Subcutaneous abdominal adipose tissue (tissue), 5 donors: ENCODE results near the gene GPATCH4.

Source experiments
- H3K27ac ChIP-seq: one replicate; pipeline ENCODE4 v1.7.0; 2013; ENCODE audit warnings: low read depth, mild to moderate bottlenecking, inconsistent platforms, low read length, moderate library complexity
- H3K27me3 ChIP-seq, 5 donors: one replicate each; pipeline ENCODE4 v1.7.0; 2013; ENCODE audit warnings: low read length in 5 of 5, inconsistent platforms in 1 of 5; ENCODE audit not compliant: control insufficient read depth in 5 of 5, insufficient read depth in 4 of 5
- H3K36me3 ChIP-seq, 5 donors: one replicate each; pipeline ENCODE4 v1.7.0; 2013; ENCODE audit warnings: low read length in 5 of 5; ENCODE audit not compliant: control insufficient read depth in 5 of 5, insufficient read depth in 5 of 5
- H3K4me1 ChIP-seq, 5 donors: one replicate each; pipeline ENCODE4 v1.7.0; 2013; ENCODE audit warnings: low read length in 5 of 5, mild to moderate bottlenecking in 3 of 5, moderate library complexity in 1 of 5; ENCODE audit not compliant: control insufficient read depth in 5 of 5, insufficient read depth in 5 of 5
- H3K4me3 ChIP-seq, 5 donors: one replicate each; pipeline ENCODE4 v1.7.0; 2013; ENCODE audit warnings: low read length in 5 of 5, low read depth in 1 of 5
- H3K9ac ChIP-seq, 5 donors: one replicate each; pipeline ENCODE4 v1.7.0; 2013; ENCODE audit warnings: low read length in 5 of 5, mild to moderate bottlenecking in 4 of 5, moderate library complexity in 3 of 5
- H3K9me3 ChIP-seq, 5 donors: one replicate each; pipeline ENCODE4 v1.7.0; 2013; ENCODE audit warnings: low read length in 5 of 5; ENCODE audit not compliant: control insufficient read depth in 5 of 5
- donor health status: healthy.
- donor health status: healthy.
- donor health status: healthy.
- donor health status: healthy.
- donor health status: healthy.

Gene GPATCH4

DNA sequence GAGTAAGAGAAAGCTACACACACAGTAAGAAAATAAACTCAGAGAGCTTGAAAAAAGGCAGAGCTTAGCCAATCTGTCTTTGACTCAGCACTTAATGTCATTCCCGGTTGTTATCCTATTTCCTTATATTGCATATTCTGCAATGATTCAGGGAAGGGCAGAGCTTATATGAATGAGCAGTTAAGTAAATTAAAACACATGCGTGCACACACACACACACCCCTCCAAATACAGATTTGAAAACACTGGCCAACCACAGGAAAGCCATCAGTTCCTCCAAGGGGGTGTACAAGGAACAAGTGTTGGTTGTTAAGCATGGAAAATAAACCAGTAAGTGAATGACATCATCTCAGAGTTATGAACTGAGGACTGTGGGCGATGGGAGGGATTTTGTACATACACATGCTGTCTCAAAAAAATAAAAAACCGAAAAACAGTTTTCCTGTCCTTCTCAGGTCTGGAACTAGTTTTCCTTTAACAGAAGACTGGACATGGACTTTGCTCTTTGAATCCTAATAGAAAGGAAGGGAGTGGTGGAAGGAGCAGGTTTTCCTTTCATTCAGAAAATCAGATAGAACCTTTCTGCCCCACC, 29.9 kb downstream of the GPATCH4 start:
- Histone ChIP-seq H3K27ac (no peak overlapping the region), H3K9me3 (no peaks in the 10 kb centered on the region), H3K9ac (no peak overlapping the region), H3K4me3 (no peak overlapping the region), H3K4me1 (peaks cover 0 to 12% (median 10%) of the 10 kb centered on the region in 5 donors), H3K27me3 (peaks cover 3 to 12% (median 6%) of the 10 kb centered on the region in 5 donors), H3K36me3 (no peaks in the 10 kb centered on the region)

DNA sequence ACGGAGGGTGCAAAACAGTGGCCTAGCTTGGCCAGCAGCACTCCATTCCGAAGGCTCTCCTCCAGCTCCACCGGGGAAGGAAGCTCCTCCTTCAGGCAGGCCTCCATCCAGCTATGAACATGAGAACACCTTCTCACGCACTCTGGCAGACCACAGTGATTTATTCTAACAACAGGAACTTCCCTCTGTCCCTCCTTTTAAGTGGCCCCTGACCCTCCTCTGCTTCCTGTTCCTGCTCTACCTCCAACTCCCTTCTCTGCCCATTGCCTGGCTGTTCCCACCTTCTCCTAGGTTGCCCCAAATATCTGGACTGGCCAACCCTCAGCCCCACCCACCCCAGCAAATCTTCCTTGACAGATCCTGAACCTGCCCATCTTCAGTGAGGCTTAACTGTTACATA, 34.8 kb downstream of the GPATCH4 start:
- Histone ChIP-seq H3K4me3 (no peak overlapping the region), H3K36me3 (no peaks in the 10 kb centered on the region), H3K27ac (no peak overlapping the region), H3K9me3 (no peaks in the 10 kb centered on the region), H3K9ac (no peak overlapping the region), H3K27me3 (peaks cover 0 to 6% (median 0%) of the 10 kb centered on the region in 5 donors), H3K4me1 (no peaks in the 10 kb centered on the region)

GRCh38 chr1:156565519-156565918, 35.8 kb downstream of the GPATCH4 start:
- Histone ChIP-seq H3K36me3 (no peaks in the 10 kb centered on the region), H3K9me3 (no peaks in the 10 kb centered on the region), H3K27me3 (peaks cover 0 to 5% (median 0%) of the 10 kb centered on the region in 5 donors), H3K4me3 (no peak overlapping the region), H3K9ac (no peak overlapping the region), H3K4me1 (no peaks in the 10 kb centered on the region), H3K27ac (no peak overlapping the region)

DNA sequence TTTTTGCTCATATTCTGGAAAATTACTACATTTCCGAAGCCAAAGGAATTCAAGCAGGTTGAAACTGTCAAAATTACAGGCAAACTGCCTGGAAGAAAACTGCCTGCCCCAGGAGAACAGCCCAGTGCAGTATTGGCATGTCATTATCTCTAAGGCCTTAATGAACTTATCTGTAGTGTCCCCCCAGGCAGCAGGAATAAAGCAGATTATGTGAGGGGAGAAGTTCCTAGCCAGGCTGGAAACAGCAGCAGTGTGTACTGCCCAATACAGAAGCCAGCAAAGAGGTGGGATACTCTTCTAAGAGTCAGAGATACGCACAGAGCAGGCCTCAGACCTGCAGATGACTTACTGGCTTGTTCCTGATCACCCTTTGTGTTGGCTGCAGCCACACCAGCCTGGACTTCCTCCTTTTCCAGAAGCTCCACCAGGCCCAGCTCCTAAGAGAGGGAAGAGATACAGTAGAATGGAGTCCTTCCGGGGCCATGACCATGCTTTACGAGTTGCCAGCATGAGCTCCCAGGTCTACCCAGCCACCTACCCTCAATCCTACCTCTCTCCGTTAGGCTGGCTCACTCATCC, 40.6 kb downstream of the GPATCH4 start:
- no peaks in the 10 kb centered on the region for H3K36me3 ChIP-seq
- H3K9me3 ChIP-seq, result no peaks in the 10 kb centered on the region
- H3K4me3 ChIP-seq, result no peak overlapping the region
- no peaks in the 10 kb centered on the region for H3K4me1 ChIP-seq
- no peak overlapping the region for H3K27ac ChIP-seq
- H3K27me3 ChIP-seq, result no peaks in the 10 kb centered on the region
- H3K9ac ChIP-seq, result no peak overlapping the region

DNA sequence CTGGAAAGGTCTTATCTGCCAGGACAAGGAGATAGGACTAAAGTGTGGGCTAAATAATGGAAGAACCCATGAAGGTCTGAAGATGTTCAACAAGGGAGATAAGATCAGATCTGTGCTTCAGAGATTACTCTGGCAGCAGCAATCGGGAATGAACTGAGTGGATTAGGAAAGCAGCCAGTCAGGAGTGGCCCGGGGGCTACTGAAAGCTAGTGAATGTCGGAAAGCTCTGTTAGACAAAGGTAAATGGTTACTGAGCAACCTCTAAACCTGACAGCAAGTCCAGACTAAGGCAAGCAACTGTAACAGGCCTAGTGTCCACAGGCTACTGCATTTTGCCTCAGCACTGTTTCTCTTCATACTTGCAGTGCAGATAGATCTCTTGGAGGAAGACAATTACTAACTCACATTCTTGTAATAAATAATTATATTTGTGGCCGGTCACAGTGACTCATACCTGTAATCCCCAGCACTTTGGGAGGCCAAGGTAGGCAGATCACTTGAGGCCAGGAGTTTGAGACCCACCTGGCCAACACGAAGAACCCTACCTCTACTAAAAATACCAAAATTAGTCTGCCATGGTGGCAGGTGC, 41.4 kb downstream of the GPATCH4 start:
- Histone ChIP-seq H3K36me3 (no peaks in the 10 kb centered on the region), H3K9me3 (no peaks in the 10 kb centered on the region), H3K27ac (no peak overlapping the region), H3K4me3 (no peak overlapping the region), H3K4me1 (no peaks in the 10 kb centered on the region), H3K27me3 (no peaks in the 10 kb centered on the region), H3K9ac (no peak overlapping the region)

GRCh38 chr1:156559086-156559796, 42.0 kb downstream of the GPATCH4 start:
- H3K9me3 ChIP-seq, result no peaks in the 10 kb centered on the region
- no peak overlapping the region for H3K27ac ChIP-seq
- H3K4me1 ChIP-seq, result no peaks in the 10 kb centered on the region
- no peaks in the 10 kb centered on the region for H3K36me3 ChIP-seq
- no peak overlapping the region for H3K9ac ChIP-seq
- no peak overlapping the region for H3K4me3 ChIP-seq
- H3K27me3 ChIP-seq, result no peaks in the 10 kb centered on the region

DNA sequence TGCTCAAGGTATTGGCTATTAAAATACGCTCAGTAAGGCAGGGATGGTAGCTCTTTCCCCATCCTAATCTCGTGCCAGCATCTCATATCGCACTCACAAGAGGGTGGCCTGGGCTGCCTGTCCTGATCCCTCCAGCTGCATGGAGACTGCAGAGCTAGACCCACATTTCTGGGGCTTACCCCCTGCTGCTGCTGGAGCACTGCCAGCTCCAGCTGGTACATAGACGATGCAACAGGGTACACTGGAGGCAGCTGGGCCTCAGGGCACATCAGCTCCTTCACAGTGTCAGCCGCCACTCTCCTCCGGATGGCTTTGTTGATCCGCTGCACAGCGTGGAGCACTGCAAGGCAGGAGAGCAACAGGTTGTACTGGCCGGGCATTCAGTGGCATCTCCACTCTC, 44.9 kb downstream of the GPATCH4 start:
- Histone ChIP-seq H3K27me3 (no peaks in the 10 kb centered on the region), H3K36me3 (no peaks in the 10 kb centered on the region), H3K4me1 (peaks cover 0 to 4% (median 0%) of the 10 kb centered on the region in 5 donors), H3K4me3 (no peak overlapping the region), H3K27ac (no peak overlapping the region), H3K9me3 (no peaks in the 10 kb centered on the region), H3K9ac (no peak overlapping the region)

DNA sequence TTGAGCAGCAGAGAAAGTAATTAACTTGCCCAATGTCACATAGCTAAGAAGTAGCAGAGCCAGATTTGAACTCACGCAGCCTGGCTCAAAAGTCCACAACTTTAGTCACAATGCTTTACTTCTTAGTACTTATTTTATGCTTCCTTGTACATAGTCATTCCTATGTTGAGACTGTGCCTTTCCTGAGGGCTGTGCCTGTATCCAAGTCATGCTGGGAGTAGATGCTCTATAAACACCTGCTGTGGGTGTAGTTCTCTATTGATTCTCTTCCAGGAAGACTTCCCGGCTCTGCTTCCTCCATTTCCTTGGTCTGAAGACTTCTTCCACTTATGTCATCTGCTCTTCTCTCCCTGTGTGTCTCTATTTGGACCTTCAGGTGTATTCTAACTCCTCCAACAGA, 45.6 kb downstream of the GPATCH4 start:
- Histone ChIP-seq H3K27ac (no peak overlapping the region), H3K4me3 (no peak overlapping the region), H3K9me3 (no peaks in the 10 kb centered on the region), H3K36me3 (no peaks in the 10 kb centered on the region), H3K4me1 (peaks cover 0 to 4% (median 0%) of the 10 kb centered on the region in 5 donors), H3K9ac (no peak overlapping the region), H3K27me3 (no peaks in the 10 kb centered on the region)

DNA sequence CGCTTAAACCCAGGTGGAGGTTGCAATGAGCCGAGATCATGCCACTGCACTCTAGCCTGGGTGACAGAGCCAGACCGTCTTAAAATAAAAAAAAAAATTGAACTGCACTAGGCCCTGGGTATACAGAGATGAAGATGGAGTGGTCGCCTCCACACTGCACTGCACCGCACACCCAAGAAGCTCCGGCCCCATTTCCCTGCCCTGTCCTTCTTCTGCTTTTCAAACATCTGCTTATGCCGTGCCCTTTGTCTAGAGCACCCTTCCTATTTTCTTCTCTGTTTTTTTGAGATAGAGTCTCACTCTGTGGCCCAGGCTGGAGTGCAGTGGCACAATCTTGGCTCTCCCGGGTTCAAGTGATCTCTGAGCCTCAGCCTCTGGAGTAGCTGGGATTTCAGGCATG, 46.3 kb downstream of the GPATCH4 start:
- H3K4me3 ChIP-seq, result no peak overlapping the region
- H3K27ac ChIP-seq, result no peak overlapping the region
- H3K9ac ChIP-seq, result no peak overlapping the region
- no peaks in the 10 kb centered on the region for H3K36me3 ChIP-seq
- no peaks in the 10 kb centered on the region for H3K27me3 ChIP-seq
- H3K9me3 ChIP-seq, result no peaks in the 10 kb centered on the region
- H3K4me1 ChIP-seq, result peaks cover 0 to 4% (median 0%) of the 10 kb centered on the region in 5 donors

DNA sequence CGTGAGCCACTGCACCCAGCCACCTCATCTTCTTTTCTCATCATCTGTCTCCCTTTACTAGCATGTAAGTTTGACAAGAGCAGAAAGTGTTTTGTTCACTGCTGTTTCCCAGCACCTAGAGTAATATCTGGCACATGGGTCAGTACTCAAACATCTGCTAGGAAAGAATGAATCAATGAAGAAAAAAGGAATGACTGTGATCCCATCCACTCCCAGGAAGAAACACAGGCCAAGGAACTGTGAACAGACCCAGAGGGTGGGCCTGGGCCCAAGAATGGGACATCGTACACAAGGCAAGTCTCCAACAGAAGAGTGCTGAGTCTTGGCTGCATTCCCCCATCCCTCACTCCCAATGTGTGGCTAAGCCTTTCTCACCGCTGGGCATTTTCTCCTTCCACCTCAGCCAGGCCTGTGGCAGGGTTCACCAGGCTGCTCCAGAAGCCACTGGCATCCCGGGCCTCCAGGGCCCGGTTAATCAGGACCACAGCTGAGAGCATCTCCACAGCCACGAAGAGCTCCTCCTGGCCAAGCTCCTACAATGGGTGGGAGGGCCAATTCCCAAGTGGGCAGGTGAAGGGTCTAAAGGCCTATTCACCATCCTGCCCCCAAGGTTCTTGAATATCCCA, 47.3 kb downstream of the GPATCH4 start:
- no peak overlapping the region for H3K9ac ChIP-seq
- H3K4me1 ChIP-seq, result peaks cover 0 to 4% (median 0%) of the 10 kb centered on the region in 5 donors
- H3K27me3 ChIP-seq, result no peaks in the 10 kb centered on the region
- no peak overlapping the region for H3K27ac ChIP-seq
- no peaks in the 10 kb centered on the region for H3K9me3 ChIP-seq
- no peaks in the 10 kb centered on the region for H3K36me3 ChIP-seq
- H3K4me3 ChIP-seq, result no peak overlapping the region
